ENCODE measurements around the gene PALMD.

DNA sequence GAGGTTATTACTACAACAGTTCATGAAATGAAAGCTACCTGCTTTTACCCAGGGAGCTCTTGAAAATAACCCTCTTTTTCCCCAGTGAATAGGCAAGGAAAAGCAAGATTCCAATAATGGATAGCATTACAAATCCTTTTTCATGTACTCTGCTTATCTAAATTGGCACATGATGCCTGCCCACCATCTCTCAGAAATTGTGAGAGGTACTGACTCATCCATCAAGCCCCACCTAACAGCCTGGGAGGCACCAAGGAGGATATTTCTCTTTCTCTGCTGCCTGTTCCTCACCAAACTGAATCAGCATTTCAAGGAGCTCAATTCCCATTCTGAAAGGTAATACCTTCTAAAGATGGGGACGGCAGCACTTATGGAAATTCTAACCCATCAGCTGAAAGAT lies 34.4 kb downstream of the PALMD start:
- TF ChIP-seq, protein P1, sequence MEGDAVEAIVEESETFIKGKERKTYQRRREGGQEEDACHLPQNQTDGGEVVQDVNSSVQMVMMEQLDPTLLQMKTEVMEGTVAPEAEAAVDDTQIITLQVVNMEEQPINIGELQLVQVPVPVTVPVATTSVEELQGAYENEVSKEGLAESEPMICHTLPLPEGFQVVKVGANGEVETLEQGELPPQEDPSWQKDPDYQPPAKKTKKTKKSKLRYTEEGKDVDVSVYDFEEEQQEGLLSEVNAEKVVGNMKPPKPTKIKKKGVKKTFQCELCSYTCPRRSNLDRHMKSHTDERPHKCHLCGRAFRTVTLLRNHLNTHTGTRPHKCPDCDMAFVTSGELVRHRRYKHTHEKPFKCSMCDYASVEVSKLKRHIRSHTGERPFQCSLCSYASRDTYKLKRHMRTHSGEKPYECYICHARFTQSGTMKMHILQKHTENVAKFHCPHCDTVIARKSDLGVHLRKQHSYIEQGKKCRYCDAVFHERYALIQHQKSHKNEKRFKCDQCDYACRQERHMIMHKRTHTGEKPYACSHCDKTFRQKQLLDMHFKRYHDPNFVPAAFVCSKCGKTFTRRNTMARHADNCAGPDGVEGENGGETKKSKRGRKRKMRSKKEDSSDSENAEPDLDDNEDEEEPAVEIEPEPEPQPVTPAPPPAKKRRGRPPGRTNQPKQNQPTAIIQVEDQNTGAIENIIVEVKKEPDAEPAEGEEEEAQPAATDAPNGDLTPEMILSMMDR (IDR thresholded peaks at IDR 0.05 in 4 of 5, conservative IDR thresholded peaks at IDR 0.05 in 1 of 5), result no peak
- no peak for TF ChIP-seq POLR2A (IDR thresholded peaks at IDR 0.05)
